Osteoblast (primary cell): ENCODE results near the gene DLGAP1. TPM values are rescaled to one million over a fixed set of nuclear protein-coding genes. Genes with fewer than 3 reads are reported as not detected.

Experiments used
- DNase-seq: peaks from one replicate; pipeline ENCODE4 v3.0.0; 2011; ENCODE audit warnings: low spot score, mixed read lengths; ENCODE audit not compliant: insufficient read length; ENCODE audit errors: missing footprints
- H2AFZ ChIP-seq: 2 replicates; pipeline ENCODE4 v1.6.0; 2011; ENCODE audit warnings: mild to moderate bottlenecking, low read length
- H3K27ac ChIP-seq: 2 replicates; pipeline ENCODE4 v1.5.1; 2011; ENCODE audit warnings: mild to moderate bottlenecking, low read depth, low read length, moderate library complexity
- H3K27me3 ChIP-seq: 2 replicates; pipeline ENCODE4 v1.6.0; 2012; ENCODE audit warnings: mild to moderate bottlenecking, control low read depth, inconsistent platforms, low read length, moderate library complexity; ENCODE audit not compliant: insufficient read depth
- H3K36me3 ChIP-seq: 2 replicates; pipeline ENCODE4 v1.5.1; 2011; ENCODE audit warnings: mild to moderate bottlenecking, low read length, control low read depth, moderate library complexity; ENCODE audit not compliant: insufficient read depth
- H3K4me1 ChIP-seq: 2 replicates; pipeline ENCODE4 v1.5.1; 2011; ENCODE audit warnings: mild to moderate bottlenecking, low read length, control low read depth, moderate library complexity; ENCODE audit not compliant: insufficient read depth
- H3K4me2 ChIP-seq: 2 replicates; pipeline ENCODE4 v1.6.0; 2011; ENCODE audit warnings: mild to moderate bottlenecking, low read length; ENCODE audit not compliant: insufficient read depth
- H3K4me3 ChIP-seq: fragments of 200-600 bp; sonication (generic); 3 replicates; pipeline ENCODE4 v1.5.1; 2012; ENCODE audit warnings: mild to moderate bottlenecking, low read length, inconsistent platforms; ENCODE audit not compliant: insufficient read depth
- H3K79me2 ChIP-seq: 2 replicates; pipeline ENCODE4 v1.6.0; 2012; ENCODE audit warnings: mild to moderate bottlenecking, low read length, control low read depth, inconsistent platforms; ENCODE audit not compliant: insufficient read depth
- H3K9me3 ChIP-seq: 2 replicates; pipeline ENCODE4 v1.5.1; 2011; ENCODE audit warnings: low read depth, low read length, control low read depth
- H4K20me1 ChIP-seq: 2 replicates; pipeline ENCODE4 v1.6.0; 2012; ENCODE audit warnings: mild to moderate bottlenecking, low read length, control low read depth; ENCODE audit not compliant: insufficient read depth
- CTCF ChIP-seq: IDR thresholded peaks from 2 replicates; pipeline ENCODE4 v1.5.1; 2011; ENCODE audit warnings: mild to moderate bottlenecking, low read depth, low read length, moderate library complexity; ENCODE audit errors: extremely low read depth
- total RNA-seq: library from RNA; depleted of rRNA; stranded (reverse); fragments of >200 nt; gene quantifications from 2 replicates; pipeline ENCODE4 v1.2.3, GENCODE V29; 2012

Gene DLGAP1
- total RNA-seq, 1 donor = not detected

GRCh38 chr18:3616744-3617143 is 838.4 kb downstream of the DLGAP1 start:
- Histone ChIP-seq H3K27me3 (no peaks in the 10 kb centered on the region), H3K36me3 (no peaks in the 10 kb centered on the region), H3K4me3 (no peak overlapping the region), H3K4me2 (no peak overlapping the region), H3K79me2 (no peaks in the 10 kb centered on the region), H3K27ac (no peak overlapping the region), H4K20me1 (no peaks in the 10 kb centered on the region), H3K9me3 (no peaks in the 10 kb centered on the region), H2AFZ (no peak overlapping the region), H3K4me1 (no peaks in the 10 kb centered on the region)
- TF ChIP-seq CTCF = no peak
- DNase-seq = no peak

- Histone ChIP-seq H3K9me3 (no peaks in the 10 kb centered on the region), H3K4me3 (no peak overlapping the region), H3K36me3 (no peaks in the 10 kb centered on the region), H2AFZ (no peak overlapping the region), H3K4me1 (no peaks in the 10 kb centered on the region), H3K27ac (no peak overlapping the region), H4K20me1 (no peaks in the 10 kb centered on the region), H3K4me2 (no peak overlapping the region), H3K27me3 (no peaks in the 10 kb centered on the region), H3K79me2 (no peaks in the 10 kb centered on the region)
- no peak for DNase-seq
- no peak for TF ChIP-seq CTCF
Measured at GRCh38 chr18:3616142-3616541, 839.0 kb downstream of the DLGAP1 start.

- Histone ChIP-seq H3K4me2 (no peak overlapping the region), H2AFZ (no peak overlapping the region), H3K27me3 (no peaks in the 10 kb centered on the region), H4K20me1 (no peaks in the 10 kb centered on the region), H3K36me3 (no peaks in the 10 kb centered on the region), H3K4me3 (no peak overlapping the region), H3K27ac (no peak overlapping the region), H3K79me2 (no peaks in the 10 kb centered on the region), H3K9me3 (no peaks in the 10 kb centered on the region), H3K4me1 (no peaks in the 10 kb centered on the region)
- no peak for TF ChIP-seq CTCF
- peak; percentile 76 for DNase-seq
Measured at GRCh38 chr18:3615374-3615985, 839.6 kb downstream of the DLGAP1 start.

- H3K4me3 ChIP-seq = no peak overlapping the region
- H3K9me3 ChIP-seq = no peaks in the 10 kb centered on the region
- H2AFZ ChIP-seq = no peak overlapping the region
- DNase-seq = peak; percentile 42
- no peak overlapping the region for H3K27ac ChIP-seq
- peaks cover 5% of the 10 kb centered on the region for H3K79me2 ChIP-seq
- no peaks in the 10 kb centered on the region for H3K4me1 ChIP-seq
- no peaks in the 10 kb centered on the region for H3K36me3 ChIP-seq
- no peak for TF ChIP-seq CTCF
- no peaks in the 10 kb centered on the region for H4K20me1 ChIP-seq
- H3K27me3 ChIP-seq = no peaks in the 10 kb centered on the region
- H3K4me2 ChIP-seq = no peak overlapping the region
Measured at GRCh38 chr18:3612315-3612714, 842.8 kb downstream of the DLGAP1 start.
